SU-DHL-6 (cell line): ENCODE data around the gene GUK1.
"Not testable (repeated sequence)": the region's sequence is repeated elsewhere in the genome, so short reads cannot be mapped to it uniquely, and the experiment has no call there.

Experiments
- H2AFZ ChIP-seq: fragments of 200-600 bp; sonication (generic); 2 replicates; pipeline ENCODE4 v1.6.1; 2014; ENCODE audit warnings: low read depth, mild to moderate bottlenecking, moderate library complexity, mixed read lengths, antibody characterized with exemption, low read length; ENCODE audit not compliant: severe bottlenecking
- H3F3A ChIP-seq: fragments of 200-600 bp; shearing (Covaris generic); 2 replicates; pipeline ENCODE4 v1.6.0; 2016; ENCODE audit warnings: antibody characterized with exemption, mild to moderate bottlenecking; ENCODE audit not compliant: insufficient read depth
- H3K27ac ChIP-seq: fragments of 200-600 bp; sonication (generic); 2 replicates; pipeline ENCODE4 v1.5.1; 2016; ENCODE audit warnings: low read depth, mild to moderate bottlenecking, low read length, moderate library complexity, mixed read lengths
- H3K27me3 ChIP-seq: fragments of 200-600 bp; sonication (generic), shearing (Covaris generic); 2 replicates; pipeline ENCODE4 v1.6.0; 2014; ENCODE audit warnings: mild to moderate bottlenecking, low read length
- H3K36me3 ChIP-seq: fragments of 200-600 bp; sonication (generic); 2 replicates; pipeline ENCODE4 v1.6.1; 2014; ENCODE audit warnings: mild to moderate bottlenecking, low read length, mixed read lengths
- H3K4me2 ChIP-seq: fragments of 300-600, 200-600 bp; shearing (Covaris generic), sonication (generic); 2 replicates; pipeline ENCODE4 v1.6.0; 2014; ENCODE audit warnings: low read length, low read depth, mild to moderate bottlenecking; ENCODE audit not compliant: poor library complexity, severe bottlenecking
- H3K4me3 ChIP-seq: fragments of 200-600 bp; sonication (generic); 2 replicates; pipeline ENCODE4 v1.5.1; 2014; ENCODE audit warnings: antibody characterized with exemption, low read length, mild to moderate bottlenecking, mixed read lengths; ENCODE audit not compliant: insufficient read depth, poor library complexity, severe bottlenecking
- H3K79me2 ChIP-seq: fragments of 200-600 bp; sonication (generic); 2 replicates; pipeline ENCODE4 v1.6.1; 2014; ENCODE audit warnings: mild to moderate bottlenecking, low read length, moderate library complexity; ENCODE audit not compliant: insufficient read depth
- H3K9ac ChIP-seq: fragments of 200-600 bp; sonication (generic); 2 replicates; pipeline ENCODE4 v1.7.0; 2014; ENCODE audit warnings: mild to moderate bottlenecking, low read length
- H3K9me2 ChIP-seq: fragments of 200-600 bp; sonication (generic); replicated peaks from 2 replicates; pipeline ENCODE4 v1.6.1; 2014; ENCODE audit warnings: low read length; ENCODE audit not compliant: insufficient read depth
- H3K9me3 ChIP-seq: fragments of 200-600 bp; sonication (generic); 2 replicates; pipeline ENCODE4 v1.6.1; 2014; ENCODE audit warnings: low read length, mixed read lengths; ENCODE audit not compliant: insufficient read depth
- H4K20me1 ChIP-seq: fragments of 200-600 bp; sonication (generic); 2 replicates; pipeline ENCODE4 v1.6.1; 2014; ENCODE audit warnings: low read depth, mild to moderate bottlenecking, antibody characterized with exemption, low read length, moderate library complexity, mixed read lengths
- EZH2phosphoT487 ChIP-seq: fragments of 200-600 bp; sonication (generic), shearing (Covaris generic); conservative IDR thresholded peaks from 2 replicates; pipeline ENCODE4 v1.6.1; 2018; ENCODE audit warnings: mild to moderate bottlenecking, antibody characterized with exemption, low read length, moderate library complexity, mixed read lengths
- TF ChIP-seq, protein P1 (sequence below): fragments of 200-600 bp; sonication (generic); IDR thresholded peaks from one replicate; pipeline ENCODE4 v1.5.1; 2017; ENCODE audit warnings: antibody characterized with exemption, mild to moderate bottlenecking, low read length, moderate library complexity; ENCODE audit not compliant: insufficient read depth, poor library complexity, severe bottlenecking

Gene GUK1

DNA sequence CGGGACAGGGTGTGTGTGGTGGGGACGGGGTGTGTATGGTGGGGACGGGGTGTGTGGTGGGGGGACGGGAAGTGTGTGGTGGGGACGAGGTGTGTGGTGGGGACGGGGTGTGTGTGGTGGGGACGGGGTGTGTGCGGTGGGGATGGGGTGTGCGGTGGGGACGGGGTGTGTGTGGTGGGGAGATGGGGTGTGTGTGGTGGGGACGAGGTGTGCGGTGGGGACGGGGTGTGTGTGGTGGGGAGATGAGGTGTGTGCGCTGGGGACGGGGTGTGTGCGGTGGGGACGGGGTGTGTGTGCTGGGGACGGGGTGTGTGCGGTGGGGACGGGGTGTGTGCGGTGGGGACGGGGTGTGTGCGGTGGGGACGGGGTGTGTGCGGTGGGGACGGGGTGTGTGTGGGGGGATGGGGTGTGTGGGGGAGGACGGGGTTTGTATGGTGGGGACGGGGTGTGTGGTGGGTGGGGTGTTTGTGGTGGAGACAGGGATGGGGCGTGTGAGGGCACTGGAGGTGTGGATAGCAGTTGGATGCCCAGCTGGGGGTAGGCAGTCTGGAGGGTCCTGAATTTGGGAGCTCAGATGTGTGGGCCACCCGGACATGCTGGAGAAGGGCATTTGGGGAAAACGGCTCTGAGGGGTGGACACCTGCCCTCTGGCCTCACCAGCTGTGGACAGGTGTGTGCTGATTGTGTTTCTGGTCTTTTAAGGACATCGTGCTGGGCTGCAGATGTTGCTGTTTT is 42.4 kb downstream of the GUK1 start:
- H3K4me3 ChIP-seq: no peak overlapping the region
- H2AFZ ChIP-seq: no peak overlapping the region
- H3K79me2 ChIP-seq: no peaks in the 10 kb centered on the region
- no peaks in the 10 kb centered on the region for H4K20me1 ChIP-seq
- H3F3A ChIP-seq: no peaks in the 10 kb centered on the region
- no peaks in the 10 kb centered on the region for H3K9me3 ChIP-seq
- no peaks in the 10 kb centered on the region for H3K36me3 ChIP-seq
- no peaks in the 10 kb centered on the region for H3K27me3 ChIP-seq
- H3K9ac ChIP-seq: no peak overlapping the region
- no peak for TF ChIP-seq EZH2phosphoT487
- TF ChIP-seq, protein P1, sequence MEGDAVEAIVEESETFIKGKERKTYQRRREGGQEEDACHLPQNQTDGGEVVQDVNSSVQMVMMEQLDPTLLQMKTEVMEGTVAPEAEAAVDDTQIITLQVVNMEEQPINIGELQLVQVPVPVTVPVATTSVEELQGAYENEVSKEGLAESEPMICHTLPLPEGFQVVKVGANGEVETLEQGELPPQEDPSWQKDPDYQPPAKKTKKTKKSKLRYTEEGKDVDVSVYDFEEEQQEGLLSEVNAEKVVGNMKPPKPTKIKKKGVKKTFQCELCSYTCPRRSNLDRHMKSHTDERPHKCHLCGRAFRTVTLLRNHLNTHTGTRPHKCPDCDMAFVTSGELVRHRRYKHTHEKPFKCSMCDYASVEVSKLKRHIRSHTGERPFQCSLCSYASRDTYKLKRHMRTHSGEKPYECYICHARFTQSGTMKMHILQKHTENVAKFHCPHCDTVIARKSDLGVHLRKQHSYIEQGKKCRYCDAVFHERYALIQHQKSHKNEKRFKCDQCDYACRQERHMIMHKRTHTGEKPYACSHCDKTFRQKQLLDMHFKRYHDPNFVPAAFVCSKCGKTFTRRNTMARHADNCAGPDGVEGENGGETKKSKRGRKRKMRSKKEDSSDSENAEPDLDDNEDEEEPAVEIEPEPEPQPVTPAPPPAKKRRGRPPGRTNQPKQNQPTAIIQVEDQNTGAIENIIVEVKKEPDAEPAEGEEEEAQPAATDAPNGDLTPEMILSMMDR: no peak
- no peak overlapping the region for H3K27ac ChIP-seq
- H3K4me2 ChIP-seq: no peak overlapping the region
- no peaks in the 10 kb centered on the region for H3K9me2 ChIP-seq

DNA sequence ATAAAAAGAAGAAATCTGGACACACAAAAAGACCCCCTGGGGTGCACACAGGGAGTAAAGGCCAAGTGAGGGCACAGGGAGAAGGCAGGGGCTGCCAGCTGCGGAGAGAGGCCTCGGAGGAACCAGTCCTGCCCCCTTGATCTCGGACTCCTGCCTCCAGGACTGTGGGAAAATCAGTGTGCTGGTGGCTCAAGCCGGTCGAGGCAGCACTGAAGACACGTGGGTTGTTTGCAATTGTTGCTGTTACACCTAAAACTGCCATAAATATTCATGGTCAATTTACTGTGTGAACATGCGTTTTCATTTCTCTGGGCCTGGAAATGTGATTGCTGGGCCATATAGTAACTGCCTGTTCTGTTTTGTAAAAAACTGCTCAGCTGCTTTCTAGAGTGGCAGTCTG is 44.1 kb downstream of the GUK1 start:
- H3K4me2 ChIP-seq: no peak overlapping the region
- TF ChIP-seq EZH2phosphoT487: no peak
- TF ChIP-seq, protein P1: no peak
- no peaks in the 10 kb centered on the region for H3K9me2 ChIP-seq

DNA sequence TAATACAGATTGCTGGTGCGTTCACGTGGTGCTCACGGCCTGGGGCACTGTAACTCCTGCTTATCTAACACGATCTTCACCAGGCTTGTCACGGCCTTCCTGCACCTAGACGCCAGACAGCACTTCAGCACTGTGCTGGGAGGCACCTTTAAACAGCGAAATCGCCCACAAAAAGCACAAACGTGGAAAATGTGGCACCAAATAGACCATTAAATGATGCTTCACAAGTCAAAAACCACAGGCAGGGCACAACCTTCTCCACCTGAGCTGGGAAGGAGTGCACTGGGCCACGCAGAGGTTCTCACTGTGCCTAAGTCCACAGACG is 45.5 kb downstream of the GUK1 start:
- Histone ChIP-seq H3K27ac (no peak overlapping the region), H3K9me2 (no peaks in the 10 kb centered on the region), H3K36me3 (no peaks in the 10 kb centered on the region), H3K9me3 (no peaks in the 10 kb centered on the region), H3K4me2 (no peak overlapping the region), H3K79me2 (no peaks in the 10 kb centered on the region), H4K20me1 (no peaks in the 10 kb centered on the region), H3K27me3 (no peaks in the 10 kb centered on the region), H3K4me3 (no peak overlapping the region), H3F3A (no peaks in the 10 kb centered on the region), H3K9ac (no peak overlapping the region), H2AFZ (no peak overlapping the region)
- TF ChIP-seq, protein P1: no peak
- TF ChIP-seq EZH2phosphoT487: no peak

More for the DNA sequence above, 44.1 kb downstream of the GUK1 start:
- no peaks in the 10 kb centered on the region for H3K36me3 ChIP-seq
- H3K4me3 ChIP-seq: no peak overlapping the region
- H3K9ac ChIP-seq: no peak overlapping the region
- H3K79me2 ChIP-seq: no peaks in the 10 kb centered on the region
- H4K20me1 ChIP-seq: no peaks in the 10 kb centered on the region
- no peaks in the 10 kb centered on the region for H3K9me3 ChIP-seq
- no peaks in the 10 kb centered on the region for H3F3A ChIP-seq
- H2AFZ ChIP-seq: no peak overlapping the region
- H3K27me3 ChIP-seq: no peaks in the 10 kb centered on the region
- H3K27ac ChIP-seq: no peak overlapping the region

DNA sequence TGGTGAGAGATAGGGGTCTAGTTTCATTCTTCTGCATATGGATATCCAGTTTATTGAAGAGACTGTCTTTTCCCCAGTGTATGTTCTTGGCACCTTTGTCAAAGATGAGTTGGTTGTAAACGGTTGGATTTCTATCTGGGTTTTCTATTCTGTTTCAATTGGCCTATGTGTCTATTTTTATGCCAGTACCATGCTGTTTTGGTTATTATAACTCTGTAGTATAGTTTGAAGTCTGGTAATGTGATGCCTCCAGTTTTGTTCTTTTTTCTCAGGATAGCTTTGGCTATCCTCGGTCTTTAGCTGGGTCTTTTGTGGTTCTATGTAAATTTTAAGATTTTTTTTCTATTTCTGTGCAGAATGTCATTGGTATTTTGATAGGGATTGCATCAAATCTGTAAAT is 48.2 kb downstream of the GUK1 start:
- not testable (repeated sequence) for H3K9me3 ChIP-seq, H3K9ac ChIP-seq, H3K4me3 ChIP-seq, H3K4me2 ChIP-seq, H3K27me3 ChIP-seq, H3K79me2 ChIP-seq, H3K9me2 ChIP-seq, H3F3A ChIP-seq, H2AFZ ChIP-seq, H3K27ac ChIP-seq, H3K36me3 ChIP-seq, H4K20me1 ChIP-seq
